Umbilical cord (tissue), 2 donors: ENCODE results near the gene M1AP. TPM values are rescaled to one million over a fixed set of nuclear protein-coding genes. Genes with fewer than 3 reads are reported as not detected.
A peak's percentile ranks its signal among the peaks of the same experiment; 100 is the strongest.
"Not testable (repeated sequence)": the region's sequence is repeated elsewhere in the genome, so short reads cannot be mapped to it uniquely, and the experiment has no call there.

ENCODE experiments used
- DNase-seq: peaks from one replicate; pipeline ENCODE4 v3.0.0-alpha.2; 2015; ENCODE audit warnings: low spot score
- total RNA-seq: library from RNA; depleted of rRNA; stranded (reverse); fragments of >200 nt; gene quantifications from one replicate; pipeline ENCODE4 v1.2.3, GENCODE V29; 2014; ENCODE audit warnings: low replicate concordance; ENCODE audit not compliant: insufficient read depth

M1AP gene
- total RNA-seq, 1 donor from 2014 or later, result 1.9 TPM

GRCh38 chr2:74566076-74566753 is 81.9 kb downstream of the M1AP start:
- DNase-seq, result no peak

GRCh38 chr2:74564222-74564621 is 83.9 kb downstream of the M1AP start:
- no peak for DNase-seq

GRCh38 chr2:74562126-74562775 is 85.9 kb downstream of the M1AP start:
- no peak for DNase-seq

GRCh38 chr2:74561022-74561421 is 87.1 kb downstream of the M1AP start:
- DNase-seq, result not testable (repeated sequence)

- no peak for DNase-seq
These were observed 87.5 kb downstream of the M1AP start for GRCh38 chr2:74560591-74560990.

- no peak for DNase-seq
These were observed 88.2 kb downstream of the M1AP start for GRCh38 chr2:74559912-74560311.

- no peak for DNase-seq
These were observed 89.6 kb downstream of the M1AP start for GRCh38 chr2:74558284-74559230.

- DNase-seq, result no peak
These were observed 91.2 kb downstream of the M1AP start for GRCh38 chr2:74556831-74557370.

- DNase-seq, result no peak
These were observed 92.0 kb downstream of the M1AP start for GRCh38 chr2:74556159-74556558.

- DNase-seq, result no peak
These were observed 92.5 kb downstream of the M1AP start for GRCh38 chr2:74555610-74556103.

- DNase-seq, result no peak
These were observed 93.2 kb downstream of the M1AP start for GRCh38 chr2:74554820-74555531.

- DNase-seq, result peak; percentile 96
These were observed 94.0 kb downstream of the M1AP start, which contains the start of the genes DOK1 and LOXL3 for GRCh38 chr2:74553892-74554819. TSS of gene DOK1 (plus strand) at chr2:74554720. CDS start at chr2:74554755, 35 bp downstream. TSS of gene LOXL3 (minus strand) at chr2:74553942. CDS start at chr2:74552634, 1,308 bp downstream.

- DNase-seq, result peak; percentile 69
These were observed 95.0 kb downstream of the M1AP start for GRCh38 chr2:74552914-74553811.

GRCh38 chr2:74551942-74552913 is 95.9 kb downstream of the M1AP start:
- DNase-seq, result no peak

GRCh38 chr2:74551530-74551929 is 96.6 kb downstream of the M1AP start:
- no peak for DNase-seq

GRCh38 chr2:74550231-74550630 is 97.9 kb downstream of the M1AP start:
- no peak for DNase-seq
